ENCODE data around the gene CLPTM1. TPM values are rescaled to one million over a fixed set of nuclear protein-coding genes. Genes with fewer than 3 reads are reported as not detected.
A peak's percentile ranks its signal among the peaks of the same experiment; 100 is the strongest.

Gene CLPTM1
- total RNA-seq, 1 experiment from 2014 or later = 17.4 TPM

- no peak for DNase-seq (ENCODE audit: low spot score)
Observed at GRCh38 chr19:45011959-45012358, 56.8 kb downstream of the CLPTM1 start.

DNA sequence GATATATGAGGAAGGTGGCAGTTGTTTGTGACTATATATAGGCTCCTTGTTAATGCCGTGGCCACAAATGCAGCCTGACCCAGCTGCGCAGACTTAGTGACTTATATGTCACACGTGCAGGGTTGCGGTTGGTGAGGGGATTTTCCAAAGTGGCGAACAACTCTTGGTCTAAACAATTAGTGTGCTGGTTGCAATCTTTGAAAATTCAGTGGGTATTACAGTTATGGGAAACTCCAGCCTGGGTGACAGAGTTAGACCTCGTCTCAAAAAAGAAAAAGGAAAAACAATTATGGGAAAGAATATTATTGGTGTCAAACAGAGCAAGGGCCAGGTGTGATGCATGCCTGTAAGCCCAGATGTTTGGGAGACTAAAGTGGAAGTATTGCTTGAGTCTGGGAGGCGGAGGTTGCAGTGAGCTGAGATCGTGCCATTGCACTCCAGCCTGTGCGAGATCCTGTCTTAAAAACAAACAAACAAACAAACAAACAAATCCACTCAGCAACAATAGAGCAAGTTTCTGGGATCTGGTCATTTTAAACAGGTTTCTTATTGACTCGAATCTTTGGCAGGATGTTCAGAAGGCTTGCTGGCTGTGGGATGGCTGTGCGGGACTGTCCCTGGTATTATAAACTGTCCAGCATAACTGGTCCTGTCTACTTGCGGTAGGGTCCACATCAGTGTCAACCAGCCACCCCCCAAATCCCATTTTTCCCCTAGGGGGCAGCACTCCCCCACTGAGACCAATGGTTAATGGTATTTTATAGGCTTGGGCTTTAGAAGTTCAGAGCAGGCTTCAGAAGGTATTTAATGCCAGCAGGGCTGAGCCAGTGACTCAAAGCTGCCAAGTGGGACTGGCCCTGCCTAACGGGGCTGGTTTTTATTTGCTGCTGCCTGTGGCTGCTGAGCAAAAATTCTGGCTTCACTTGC, 61.5 kb downstream of the CLPTM1 start:
- peak; percentile 53 for DNase-seq (ENCODE audit: low spot score)

DNA sequence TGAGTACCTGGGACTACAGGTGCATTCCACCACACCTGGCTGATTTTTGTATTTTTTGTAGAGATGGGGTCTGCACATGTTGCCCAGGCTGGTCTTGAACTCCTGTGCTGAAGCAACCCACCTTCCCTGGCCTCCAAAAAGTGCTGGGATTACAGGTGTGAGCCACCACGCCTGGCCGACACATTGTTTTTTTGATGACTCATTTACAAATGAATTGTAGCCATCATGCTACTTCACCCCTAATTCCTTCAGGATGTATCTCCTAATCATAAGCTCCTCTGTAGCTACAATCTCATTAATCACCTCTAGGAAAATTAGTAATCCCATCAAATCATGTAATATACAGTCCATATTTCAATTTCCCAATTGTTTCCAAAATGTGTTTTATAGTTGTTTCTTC, 64.0 kb downstream of the CLPTM1 start:
- DNase-seq (ENCODE audit: low spot score) = no peak

- no peak for DNase-seq (ENCODE audit: low spot score)
Observed at GRCh38 chr19:45020071-45020470, 64.9 kb downstream of the CLPTM1 start.

DNA sequence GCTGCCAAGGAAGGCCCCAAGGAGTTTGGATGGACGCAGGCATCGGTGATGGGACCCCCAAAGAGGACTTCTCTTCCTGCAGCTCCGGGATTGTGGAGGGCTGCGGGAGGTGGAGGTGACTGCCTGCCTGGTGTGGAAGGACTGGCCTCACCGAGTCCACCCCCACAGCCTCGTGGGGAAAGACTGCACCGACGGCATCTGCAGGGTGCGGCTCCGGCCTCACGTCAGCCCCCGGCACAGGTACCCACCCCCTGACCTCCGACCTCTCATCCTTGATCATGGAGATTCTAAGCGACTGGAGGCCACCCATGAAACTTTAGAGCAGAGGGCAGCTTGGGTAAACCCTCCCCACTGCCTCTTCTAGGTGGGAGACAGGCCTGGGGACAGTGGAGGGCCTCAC, 66.8 kb downstream of the CLPTM1 start:
- no peak for DNase-seq (ENCODE audit: low spot score)

- DNase-seq (ENCODE audit: low spot score) = no peak
Observed at GRCh38 chr19:45023048-45023447, 67.9 kb downstream of the CLPTM1 start.

DNA sequence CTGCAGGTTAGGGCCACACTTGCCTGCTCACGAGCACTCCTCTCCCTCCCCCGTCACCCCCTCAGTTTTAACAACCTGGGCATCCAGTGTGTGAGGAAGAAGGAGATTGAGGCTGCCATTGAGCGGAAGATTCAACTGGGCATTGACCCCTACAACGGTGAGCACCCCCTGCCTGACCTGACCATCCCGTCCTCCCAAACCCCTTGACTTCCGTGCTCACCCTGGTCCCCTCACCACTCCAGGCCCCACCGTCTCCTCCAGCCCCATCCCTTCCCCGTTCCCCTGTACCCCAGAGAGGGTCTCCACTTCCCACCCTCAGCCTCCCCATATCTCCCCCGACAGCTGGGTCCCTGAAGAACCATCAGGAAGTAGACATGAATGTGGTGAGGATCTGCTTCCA, 70.1 kb downstream of the CLPTM1 start:
- DNase-seq (ENCODE audit: low spot score) = no peak

DNA sequence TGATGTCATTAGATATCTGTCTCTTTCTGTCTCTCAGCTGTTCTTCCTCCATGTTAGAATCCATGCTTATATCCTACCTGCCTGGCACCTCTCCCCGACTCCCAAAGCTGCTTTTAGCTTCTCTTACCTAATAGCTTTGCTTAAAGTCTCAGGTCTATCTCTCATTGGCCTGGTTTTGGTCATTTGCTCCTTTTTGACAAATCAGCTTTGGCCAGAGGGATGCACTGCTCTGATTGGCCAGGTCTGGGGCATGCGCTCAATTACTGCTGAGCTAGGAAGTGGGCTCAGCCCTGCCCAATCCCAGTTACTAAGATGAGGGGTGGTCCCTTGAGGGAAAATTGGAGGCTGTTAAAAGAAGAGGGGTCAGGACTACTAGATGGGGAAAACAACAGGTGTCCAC, 72.2 kb downstream of the CLPTM1 start:
- DNase-seq (ENCODE audit: low spot score) = no peak

- no peak for DNase-seq (ENCODE audit: low spot score)
Observed at GRCh38 chr19:45030825-45031224, 75.6 kb downstream of the CLPTM1 start.

DNA sequence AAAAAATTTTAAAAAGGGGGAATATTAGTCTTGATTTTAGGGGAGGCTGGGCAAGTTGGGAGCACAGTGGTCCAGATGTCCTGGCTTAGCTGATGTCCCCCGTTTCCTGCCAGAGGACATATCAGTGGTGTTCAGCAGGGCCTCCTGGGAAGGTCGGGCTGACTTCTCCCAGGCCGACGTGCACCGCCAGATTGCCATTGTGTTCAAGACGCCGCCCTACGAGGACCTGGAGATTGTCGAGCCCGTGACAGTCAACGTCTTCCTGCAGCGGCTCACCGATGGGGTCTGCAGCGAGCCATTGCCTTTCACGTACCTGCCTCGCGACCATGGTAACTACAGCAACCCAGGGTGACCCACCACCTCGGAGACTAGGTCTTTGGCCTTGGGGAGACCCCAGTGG, 77.2 kb downstream of the CLPTM1 start:
- DNase-seq (ENCODE audit: low spot score) = no peak

DNA sequence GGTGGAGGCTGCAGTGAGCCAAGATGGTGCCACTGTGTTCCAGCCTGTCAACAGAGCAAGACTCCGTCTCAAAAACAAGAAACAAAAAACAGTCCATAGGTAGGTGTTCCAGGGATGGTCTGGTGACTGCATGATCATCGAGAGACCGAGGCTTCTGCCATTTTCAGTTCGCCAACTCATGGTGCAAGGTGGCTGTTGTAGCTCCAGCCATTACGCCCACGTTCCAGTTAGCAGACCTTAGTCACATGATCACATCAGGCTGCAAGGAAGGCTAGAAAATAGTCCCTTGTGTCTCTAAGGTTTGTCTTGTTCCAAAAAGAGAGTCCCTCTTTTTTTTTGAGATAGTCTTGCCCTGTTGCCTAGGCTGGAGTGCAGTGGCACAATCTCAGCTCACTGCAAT, 80.6 kb downstream of the CLPTM1 start:
- DNase-seq (ENCODE audit: low spot score) = no peak

- no peak for DNase-seq (ENCODE audit: low spot score)
Observed at GRCh38 chr19:45037393-45038169, 82.4 kb downstream of the CLPTM1 start.

DNA sequence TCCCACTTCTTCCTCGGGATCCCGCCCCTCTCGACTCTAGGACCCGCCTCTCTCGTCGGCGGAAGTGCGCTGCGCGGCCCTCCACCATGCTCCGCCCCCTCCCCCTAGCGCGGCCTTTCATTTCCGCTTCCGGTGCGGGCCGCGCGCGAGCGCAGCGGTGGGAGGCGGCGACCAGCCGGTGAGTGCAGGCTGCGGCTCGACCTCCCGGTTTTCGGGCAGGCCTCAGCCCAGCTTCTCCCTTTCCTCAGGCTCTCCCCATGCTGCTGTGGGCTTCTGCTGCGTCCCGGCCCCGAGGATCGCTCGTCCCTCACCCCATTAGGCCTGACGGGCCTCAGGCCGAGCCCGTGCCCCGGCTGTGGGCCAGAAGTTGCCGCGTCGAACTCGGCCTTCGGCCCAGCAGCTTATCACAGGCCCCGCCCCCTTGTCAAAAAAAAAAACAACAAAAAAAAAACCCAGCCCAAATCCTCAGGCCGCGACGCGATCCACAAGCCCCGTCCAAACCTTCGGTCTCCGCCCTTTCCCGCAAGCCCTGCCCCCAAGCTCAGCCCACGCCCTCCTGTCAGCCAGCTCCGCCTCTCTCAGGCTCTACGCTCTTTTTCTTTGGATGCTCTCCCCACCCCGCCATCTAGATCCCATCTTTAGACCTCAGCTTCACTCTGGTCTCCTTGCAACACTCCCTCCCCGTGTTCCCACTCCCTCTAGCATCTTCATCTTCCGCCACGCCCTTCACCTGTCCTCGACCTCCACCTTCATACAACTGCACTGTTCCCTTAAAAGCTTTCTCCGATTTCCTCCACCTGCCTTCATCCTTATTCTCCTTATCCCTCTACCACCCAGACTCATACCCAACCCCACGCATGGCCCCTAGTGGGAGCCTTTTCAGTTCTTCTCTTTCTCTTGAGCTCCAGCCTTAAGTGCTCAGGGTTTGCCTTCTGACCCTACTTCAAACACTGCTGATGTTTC, 84.0 kb downstream of the CLPTM1 start, which contains the start of gene CLASRP:
CLASRP (plus strand) TSS at position 115 of the 963 bp plus-strand sequence. CDS start 1,168 bp downstream, outside the sequence.
- DNase-seq (ENCODE audit: low spot score) = peak; percentile 69

- no peak for DNase-seq (ENCODE audit: low spot score)
Observed at GRCh38 chr19:45040059-45040771, 85.0 kb downstream of the CLPTM1 start.

- DNase-seq (ENCODE audit: low spot score) = no peak
Observed at GRCh38 chr19:45041125-45041524, 85.9 kb downstream of the CLPTM1 start.

Other genes with a start within 250 kb of the CLPTM1 start
- gene BCL3, start 206.7 kb upstream of the CLPTM1 start, total RNA-seq (2014; rRNA removed; shearing (Covaris generic)) = 7.8 and 11.6 TPM in 2 replicates
- not detected in 2 replicates for gene CBLC, start 177.5 kb upstream of the CLPTM1 start, total RNA-seq (2014; rRNA removed; shearing (Covaris generic))
- 5.8 and 6.2 TPM in 2 replicates for gene BCAM, start 146.3 kb upstream of the CLPTM1 start, total RNA-seq (2014; rRNA removed; shearing (Covaris generic))
- gene NECTIN2, start 109.1 kb upstream of the CLPTM1 start, total RNA-seq (2014; rRNA removed; shearing (Covaris generic)) = 42.0 and 43.3 TPM in 2 replicates
- gene TOMM40, start 64.1 kb upstream of the CLPTM1 start, total RNA-seq (2014; rRNA removed; shearing (Covaris generic)) = 59.0 and 68.6 TPM in 2 replicates
- gene APOE, start 49.6 kb upstream of the CLPTM1 start, total RNA-seq (2014; rRNA removed; shearing (Covaris generic)) = 0.33 and 0.75 TPM in 2 replicates
- gene APOC1, start 40.8 kb upstream of the CLPTM1 start, total RNA-seq (2014; rRNA removed; shearing (Covaris generic)) = not detected in 2 replicates
- gene APOC4, start 13.1 kb upstream of the CLPTM1 start, total RNA-seq (2014; rRNA removed; shearing (Covaris generic)) = not detected in 2 replicates
- not detected in 2 replicates for gene APOC2, start 9.3 kb upstream of the CLPTM1 start, total RNA-seq (2014; rRNA removed; shearing (Covaris generic))
- gene RELB, start 46.1 kb downstream of the CLPTM1 start, total RNA-seq (2014; rRNA removed; shearing (Covaris generic)) = 0.78 and 0.81 TPM in 2 replicates
- 17.6 and 20.4 TPM in 2 replicates for gene CLASRP, start 83.7 kb downstream of the CLPTM1 start, total RNA-seq (2014; rRNA removed; shearing (Covaris generic))
- not detected in 2 replicates for gene ZNF296, start 121.1 kb downstream of the CLPTM1 start, total RNA-seq (2014; rRNA removed; shearing (Covaris generic))
- gene GEMIN7, start 123.9 kb downstream of the CLPTM1 start, total RNA-seq (2014; rRNA removed; shearing (Covaris generic)) = 23.5 and 27.5 TPM in 2 replicates
- 8.0 and 13.2 TPM in 2 replicates for gene PPP1R37, start 137.8 kb downstream of the CLPTM1 start, total RNA-seq (2014; rRNA removed; shearing (Covaris generic))
- 0.19 TPM in 1 of 2 replicates, not detected in the other for gene NKPD1, start 205.6 kb downstream of the CLPTM1 start, total RNA-seq (2014; rRNA removed; shearing (Covaris generic))
- 8.9 and 14.5 TPM in 2 replicates for gene TRAPPC6A, start 222.9 kb downstream of the CLPTM1 start, total RNA-seq (2014; rRNA removed; shearing (Covaris generic))
- gene BLOC1S3, start 223.4 kb downstream of the CLPTM1 start, total RNA-seq (2014; rRNA removed; shearing (Covaris generic)) = 2.1 and 5.3 TPM in 2 replicates